NCI-H774 (cell line): ENCODE results near the gene MAN1B1.

Experiments
- DNase-seq: peaks from one replicate; lab custom pipeline; 2025; lab: John Stamatoyannopoulos, UW

The MAN1B1 gene

GRCh38 chr9:137068539-137069507 lies 18.0 kb upstream of the MAN1B1 start:
- DNase-seq: no peak

- DNase-seq: no peak
Observed at GRCh38 chr9:137069508-137070091, 17.2 kb upstream of the MAN1B1 start.

- DNase-seq: peak; percentile 95
Observed at GRCh38 chr9:137070201-137070905, 16.4 kb upstream of the MAN1B1 start, which contains the start of gene SAPCD2. TSS of gene SAPCD2 (minus strand) at chr9:137070557. CDS start at chr9:137070460, 97 bp downstream.

- no peak for DNase-seq
Observed at GRCh38 chr9:137070906-137071275, 15.9 kb upstream of the MAN1B1 start.

GRCh38 chr9:137071282-137071681 lies 15.5 kb upstream of the MAN1B1 start:
- no peak for DNase-seq

- DNase-seq: no peak
Observed at GRCh38 chr9:137073992-137074399, 12.8 kb upstream of the MAN1B1 start.

- no peak for DNase-seq
Observed at GRCh38 chr9:137074657-137075274, 12.0 kb upstream of the MAN1B1 start.

- no peak for DNase-seq
Observed at GRCh38 chr9:137075275-137075775, 11.5 kb upstream of the MAN1B1 start.

GRCh38 chr9:137076636-137077009 lies 10.2 kb upstream of the MAN1B1 start:
- no peak for DNase-seq

- DNase-seq: peak; percentile 54
Observed at GRCh38 chr9:137077010-137077747, 9.6 kb upstream of the MAN1B1 start, which contains the start of gene UAP1L1. TSS of gene UAP1L1 (plus strand) at chr9:137077517. CDS start at chr9:137077533, 16 bp downstream.

GRCh38 chr9:137077758-137078693 lies 8.8 kb upstream of the MAN1B1 start:
- DNase-seq: no peak

- no peak for DNase-seq
Observed at GRCh38 chr9:137078701-137079400, 7.9 kb upstream of the MAN1B1 start.

GRCh38 chr9:137079401-137079787 lies 7.4 kb upstream of the MAN1B1 start:
- no peak for DNase-seq

- no peak for DNase-seq
Observed at GRCh38 chr9:137080260-137081122, 6.3 kb upstream of the MAN1B1 start.

- no peak for DNase-seq
Observed at GRCh38 chr9:137082222-137082924, 4.4 kb upstream of the MAN1B1 start.

- no peak for DNase-seq
Observed at GRCh38 chr9:137082925-137083290, 3.9 kb upstream of the MAN1B1 start.

GRCh38 chr9:137083394-137084004 lies 3.3 kb upstream of the MAN1B1 start:
- DNase-seq: no peak
